Activated T-cell treated with anti-CD3 and anti-CD28 coated beads, Interleukin-2, amount 50 U/mL, for 1 hour (primary cell): ENCODE results near the gene NFXL1.

ENCODE experiments used
- DNase-seq: peaks from one replicate; pipeline ENCODE4 v3.0.0-alpha.2; 2020

The NFXL1 gene

GRCh38 chr4:47830265-47831025 lies 83.9 kb downstream of the NFXL1 start:
- DNase-seq: no peak

DNA sequence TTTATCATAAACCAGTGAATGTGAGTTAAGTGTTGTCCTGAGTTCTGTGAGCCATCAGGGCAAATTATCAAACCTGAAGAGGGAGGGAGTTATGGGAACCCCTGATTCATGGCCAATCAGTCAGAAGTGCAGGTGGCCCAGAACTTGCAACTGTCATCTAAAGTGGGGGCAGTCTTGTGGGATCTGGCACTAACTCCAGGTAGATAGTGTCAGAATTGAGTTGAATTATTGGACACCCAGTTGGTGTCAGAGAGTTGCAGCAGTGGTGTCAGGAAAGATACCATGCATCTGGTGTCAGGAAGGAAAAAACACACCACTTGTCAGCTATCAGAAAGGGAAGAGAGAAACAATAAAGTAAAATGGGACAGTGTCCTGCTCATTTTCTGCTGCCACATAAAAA lies 84.9 kb downstream of the NFXL1 start:
- no peak for DNase-seq

GRCh38 chr4:47827343-47828047 lies 86.9 kb downstream of the NFXL1 start:
- DNase-seq: no peak

GRCh38 chr4:47824840-47825239 lies 89.5 kb downstream of the NFXL1 start:
- DNase-seq: no peak

DNA sequence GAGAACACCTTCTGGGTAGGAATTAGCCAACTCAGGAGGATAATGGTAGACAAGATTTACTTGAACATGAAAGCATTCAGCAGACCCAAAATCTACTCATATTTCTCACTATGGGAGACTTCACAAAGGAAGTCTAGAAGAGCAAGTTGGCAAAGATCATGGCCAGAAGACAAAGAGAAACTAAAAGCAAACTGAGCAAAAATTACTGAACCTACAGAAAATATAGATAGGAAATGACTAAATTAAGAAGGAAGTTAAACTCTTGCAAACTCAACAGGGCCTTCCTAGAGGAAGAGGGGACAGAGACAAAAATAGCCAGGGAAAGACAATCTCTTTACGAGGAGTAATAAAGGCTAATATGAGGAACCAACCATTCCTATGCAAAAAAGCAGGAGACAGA lies 95.2 kb downstream of the NFXL1 start:
- no peak for DNase-seq

GRCh38 chr4:47817275-47817674 lies 97.1 kb downstream of the NFXL1 start:
- DNase-seq: no peak

DNA sequence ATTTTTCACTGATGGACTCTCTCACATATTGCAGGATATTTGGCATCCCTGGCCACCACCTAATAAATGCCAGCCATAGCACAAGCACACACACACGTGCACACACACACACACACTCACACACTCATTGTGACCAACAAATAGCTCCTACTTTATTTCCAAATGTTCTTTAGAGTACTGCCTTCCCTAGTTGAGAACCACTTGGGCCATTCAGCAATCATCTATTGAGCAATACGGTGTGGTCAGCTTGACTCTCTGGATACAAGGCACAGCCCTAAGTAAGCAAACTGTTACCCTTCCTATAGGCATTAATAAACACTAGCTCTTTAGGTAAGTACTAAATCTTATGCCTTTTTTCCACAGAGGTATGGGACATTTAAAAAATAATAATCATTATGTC lies 97.6 kb downstream of the NFXL1 start:
- no peak for DNase-seq

- DNase-seq: no peak
Measured at GRCh38 chr4:47814618-47815295, 99.6 kb downstream of the NFXL1 start.

- no peak for DNase-seq
Measured at GRCh38 chr4:47809654-47810203, 104.7 kb downstream of the NFXL1 start.

- DNase-seq: no peak
Measured at GRCh38 chr4:47804598-47804997, 109.8 kb downstream of the NFXL1 start.

DNA sequence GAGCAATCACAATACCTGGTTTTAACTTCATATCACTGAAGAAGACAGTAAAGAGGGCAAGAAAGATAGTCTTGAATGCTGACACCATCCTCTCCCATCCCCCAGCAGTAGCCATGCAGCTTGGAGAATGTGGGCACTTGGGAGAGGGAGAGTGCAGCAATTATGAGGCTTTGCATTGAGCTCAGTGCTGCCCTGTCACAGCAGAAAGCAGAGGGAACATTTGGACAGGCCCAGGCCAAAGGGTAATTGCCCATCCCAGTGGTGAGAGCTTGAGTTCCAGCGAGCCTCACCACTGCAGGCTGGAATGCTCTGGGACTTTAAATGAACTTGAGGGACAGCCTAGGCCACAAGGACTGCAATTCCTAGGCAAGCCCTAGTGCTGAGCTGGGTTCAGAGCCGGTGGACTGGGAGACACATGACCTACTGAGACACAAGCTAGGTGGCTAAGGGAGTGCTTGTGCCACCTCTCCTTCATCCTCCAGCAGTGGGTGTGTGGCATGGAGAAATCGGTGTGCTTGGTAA lies 112.8 kb downstream of the NFXL1 start:
- DNase-seq: no peak

- DNase-seq: no peak
Measured at GRCh38 chr4:47798165-47798564, 116.2 kb downstream of the NFXL1 start.
